IPS-20b (cell line): ENCODE data around the gene ATG13.

Experiments used
- H3K27ac ChIP-seq: one replicate; pipeline ENCODE4 v1.5.1; 2013; ENCODE audit warnings: low read length
- H3K27me3 ChIP-seq: 2 replicates; pipeline ENCODE4 v1.6.1; 2013; ENCODE audit warnings: mild to moderate bottlenecking, low read length, inconsistent platforms; ENCODE audit not compliant: insufficient read depth
- H3K36me3 ChIP-seq: 2 replicates; pipeline ENCODE4 v1.6.1; 2013; ENCODE audit warnings: low read depth, mild to moderate bottlenecking, inconsistent platforms, low read length, moderate library complexity; ENCODE audit not compliant: insufficient read depth
- H3K4me1 ChIP-seq: 2 replicates; pipeline ENCODE4 v1.6.1; 2013; ENCODE audit warnings: mild to moderate bottlenecking, control low read depth, inconsistent platforms, low read length, moderate library complexity; ENCODE audit not compliant: insufficient read depth
- H3K4me3 ChIP-seq: 2 replicates; pipeline ENCODE4 v1.5.1; 2013; ENCODE audit warnings: mild to moderate bottlenecking, low read length, inconsistent platforms
- H3K9ac ChIP-seq: 2 replicates; pipeline ENCODE4 v1.6.1; 2013; ENCODE audit warnings: low read depth, mild to moderate bottlenecking, inconsistent platforms, low read length, moderate library complexity
- H3K9me3 ChIP-seq: 2 replicates; pipeline ENCODE4 v1.6.1; 2013; ENCODE audit warnings: mild to moderate bottlenecking, low read depth, low read length, inconsistent platforms; ENCODE audit not compliant: insufficient read depth

The ATG13 gene

GRCh38 chr11:46657186-46657585, 39.8 kb downstream of the ATG13 start:
- Histone ChIP-seq H3K27ac (no peak overlapping the region), H3K27me3 (no peaks in the 10 kb centered on the region), H3K9me3 (no peaks in the 10 kb centered on the region), H3K4me3 (no peak overlapping the region), H3K9ac (no peak overlapping the region), H3K4me1 (no peaks in the 10 kb centered on the region), H3K36me3 (peaks cover 75% of the 10 kb centered on the region)

DNA sequence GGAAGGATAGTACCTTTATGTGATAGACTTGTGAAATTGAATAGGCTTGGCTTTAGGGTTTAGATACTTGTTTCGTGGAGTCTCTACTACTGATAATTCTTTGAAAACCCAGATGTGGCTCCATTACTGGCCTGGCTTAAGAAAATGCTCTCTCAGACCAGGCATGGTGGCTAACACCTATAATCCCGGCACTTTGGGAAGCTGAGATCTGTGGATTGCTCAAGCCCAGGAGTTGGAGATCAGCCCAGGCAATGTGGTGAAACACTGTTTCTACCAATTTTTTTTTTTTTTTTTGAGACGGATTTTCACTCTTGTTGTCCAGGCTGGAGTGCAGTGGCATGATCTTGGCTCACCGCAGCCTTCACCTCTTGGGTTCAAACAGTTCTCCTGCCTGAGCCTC, 40.9 kb downstream of the ATG13 start:
- Histone ChIP-seq H3K4me1 (no peaks in the 10 kb centered on the region), H3K4me3 (no peak overlapping the region), H3K27me3 (no peaks in the 10 kb centered on the region), H3K9ac (no peak overlapping the region), H3K36me3 (peaks cover 72% of the 10 kb centered on the region), H3K9me3 (no peaks in the 10 kb centered on the region), H3K27ac (no peak overlapping the region)

- no peaks in the 10 kb centered on the region for H3K9me3 ChIP-seq
- no peaks in the 10 kb centered on the region for H3K4me1 ChIP-seq
- no peak overlapping the region for H3K9ac ChIP-seq
- H3K4me3 ChIP-seq = no peak overlapping the region
- no peak overlapping the region for H3K27ac ChIP-seq
- H3K27me3 ChIP-seq = no peaks in the 10 kb centered on the region
- H3K36me3 ChIP-seq = peaks cover 77% of the 10 kb centered on the region
Observed at GRCh38 chr11:46659908-46660307, 42.6 kb downstream of the ATG13 start.

GRCh38 chr11:46661836-46662235, 44.5 kb downstream of the ATG13 start:
- no peak overlapping the region for H3K9ac ChIP-seq

DNA sequence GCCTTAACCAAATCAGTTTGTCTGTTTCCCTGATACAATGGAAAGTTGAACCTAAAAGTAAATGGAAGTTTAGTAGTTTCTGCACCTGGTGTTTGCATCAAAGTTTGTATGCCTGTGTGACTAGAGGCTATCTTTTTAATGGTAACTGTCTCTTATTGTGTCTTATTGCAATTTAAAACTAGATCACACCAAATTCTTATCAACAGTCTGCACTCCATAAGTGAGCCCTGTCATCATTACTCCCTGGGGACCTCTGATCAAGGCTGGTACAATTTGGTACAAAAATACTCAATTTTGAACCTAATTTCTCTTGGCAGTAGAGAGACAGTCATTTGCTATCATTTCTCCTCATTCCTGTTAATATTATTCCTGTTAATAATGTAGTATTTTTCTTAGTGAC, 45.0 kb downstream of the ATG13 start:
- Histone ChIP-seq H3K4me1 (no peaks in the 10 kb centered on the region), H3K27me3 (no peaks in the 10 kb centered on the region), H3K9ac (no peak overlapping the region), H3K27ac (no peak overlapping the region), H3K9me3 (no peaks in the 10 kb centered on the region), H3K36me3 (peaks cover 81% of the 10 kb centered on the region), H3K4me3 (no peak overlapping the region)

More at GRCh38 chr11:46661836-46662235, 44.5 kb downstream of the ATG13 start:
- Histone ChIP-seq H3K4me3 (no peak overlapping the region), H3K4me1 (no peaks in the 10 kb centered on the region), H3K36me3 (peaks cover 81% of the 10 kb centered on the region), H3K9me3 (no peaks in the 10 kb centered on the region), H3K27ac (no peak overlapping the region), H3K27me3 (no peaks in the 10 kb centered on the region)

DNA sequence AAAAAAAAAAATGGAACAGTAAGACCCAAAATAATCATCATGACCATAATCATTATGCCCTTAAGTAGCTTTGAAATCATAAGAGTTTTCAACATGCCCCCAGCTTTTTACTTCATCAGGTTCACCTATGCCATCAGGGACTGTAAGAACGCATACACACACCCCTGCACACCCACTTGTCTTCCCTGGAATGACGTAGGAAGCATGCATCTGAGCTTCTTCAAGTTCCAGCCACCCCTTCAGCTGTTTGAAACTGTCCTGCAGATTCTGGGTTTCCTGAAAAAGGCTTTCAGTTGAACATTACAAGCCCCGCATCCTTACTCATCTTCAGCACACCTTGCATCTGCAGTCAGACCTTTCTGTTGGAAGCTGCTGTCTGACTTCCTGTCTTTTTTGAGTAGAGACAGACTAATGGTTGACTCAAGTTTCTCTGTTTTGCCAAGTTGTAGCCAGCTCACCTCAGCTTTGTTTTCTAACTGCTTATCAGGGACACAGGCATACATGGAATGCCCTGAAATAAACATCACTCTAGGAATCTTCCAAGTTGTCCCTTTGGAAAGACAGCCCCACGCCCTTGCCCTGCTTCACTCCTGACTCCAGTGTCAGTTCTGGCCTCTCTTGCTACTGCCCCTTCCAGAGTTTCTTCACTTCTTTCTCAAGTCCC, 46.1 kb downstream of the ATG13 start:
- Histone ChIP-seq H3K4me3 (no peak overlapping the region), H3K4me1 (no peaks in the 10 kb centered on the region), H3K36me3 (peaks cover 81% of the 10 kb centered on the region), H3K9ac (no peak overlapping the region), H3K27ac (no peak overlapping the region), H3K27me3 (no peaks in the 10 kb centered on the region), H3K9me3 (no peaks in the 10 kb centered on the region)

- Histone ChIP-seq H3K9ac (no peak overlapping the region), H3K27me3 (no peaks in the 10 kb centered on the region), H3K27ac (no peak overlapping the region), H3K4me3 (no peak overlapping the region), H3K4me1 (no peaks in the 10 kb centered on the region), H3K36me3 (peaks cover 81% of the 10 kb centered on the region), H3K9me3 (no peaks in the 10 kb centered on the region)
Observed at GRCh38 chr11:46664612-46665011, 47.3 kb downstream of the ATG13 start.

GRCh38 chr11:46665356-46665755, 48.0 kb downstream of the ATG13 start:
- Histone ChIP-seq H3K36me3 (peaks cover 79% of the 10 kb centered on the region), H3K9me3 (no peaks in the 10 kb centered on the region), H3K4me1 (no peaks in the 10 kb centered on the region), H3K27me3 (no peaks in the 10 kb centered on the region), H3K4me3 (no peak overlapping the region), H3K9ac (no peak overlapping the region), H3K27ac (no peak overlapping the region)

- Histone ChIP-seq H3K27ac (no peak overlapping the region), H3K36me3 (peaks cover 88% of the 10 kb centered on the region), H3K9me3 (no peaks in the 10 kb centered on the region), H3K9ac (no peak overlapping the region), H3K27me3 (no peaks in the 10 kb centered on the region), H3K4me1 (no peaks in the 10 kb centered on the region), H3K4me3 (no peak overlapping the region)
Observed at GRCh38 chr11:46666516-46666915, 49.2 kb downstream of the ATG13 start.

DNA sequence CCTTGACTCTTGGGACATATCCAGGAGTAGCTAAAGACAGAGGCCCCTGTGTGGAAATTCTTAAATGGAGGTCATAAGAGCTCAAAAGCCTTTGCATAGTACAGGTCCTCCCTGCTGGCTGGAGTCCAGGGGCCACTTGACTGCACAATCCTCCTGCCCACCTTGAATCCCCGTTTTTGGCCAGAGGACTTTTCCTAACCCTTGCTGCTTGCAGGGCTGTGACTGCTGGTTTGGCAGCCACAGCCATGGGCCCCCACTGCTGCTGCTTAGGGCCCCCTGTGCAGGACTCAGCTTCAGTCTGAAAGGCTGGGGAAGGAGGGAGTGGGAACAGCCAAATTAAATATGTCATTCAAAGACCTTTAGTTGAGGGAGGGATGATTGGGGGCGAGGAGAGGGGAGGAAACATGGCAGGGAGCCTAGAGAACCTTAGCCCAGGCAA, 49.7 kb downstream of the ATG13 start:
- Histone ChIP-seq H3K9ac (no peak overlapping the region), H3K9me3 (no peaks in the 10 kb centered on the region), H3K4me3 (no peak overlapping the region), H3K36me3 (peaks cover 88% of the 10 kb centered on the region), H3K4me1 (no peaks in the 10 kb centered on the region), H3K27ac (no peak overlapping the region), H3K27me3 (no peaks in the 10 kb centered on the region)

DNA sequence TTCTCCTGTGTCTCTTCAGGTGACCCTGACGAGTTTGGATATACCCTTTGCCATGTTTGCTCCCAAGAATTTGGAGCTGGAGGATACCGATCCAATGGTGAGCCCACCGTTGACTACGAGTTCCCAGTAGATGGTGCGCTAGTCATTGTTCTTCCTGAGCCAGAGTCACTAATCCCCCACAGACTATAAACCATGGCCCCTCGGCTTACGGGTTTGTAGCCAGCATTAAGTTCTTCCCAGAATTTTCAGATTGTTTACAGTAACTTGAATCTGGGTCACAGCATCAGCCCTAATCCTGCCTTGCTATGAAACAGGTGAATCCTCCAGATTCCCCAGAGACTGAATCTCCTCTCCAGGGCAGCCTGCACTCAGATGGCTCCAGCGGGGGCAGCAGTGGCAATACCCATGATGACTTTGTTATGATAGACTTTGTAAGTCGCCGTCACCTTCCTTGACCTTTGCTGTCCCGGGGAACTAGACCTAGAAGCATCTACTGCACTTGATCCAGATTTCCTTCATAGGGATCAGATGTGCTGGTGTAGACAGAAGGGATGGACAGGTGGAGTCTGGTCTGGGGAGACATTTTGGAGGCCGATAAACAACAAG, 51.2 kb downstream of the ATG13 start:
- H3K4me1 ChIP-seq = peaks cover 1% of the 10 kb centered on the region; the same call in 1 of the 2 replicates
- no peak overlapping the region for H3K27ac ChIP-seq
- no peak overlapping the region for H3K9ac ChIP-seq
- H3K27me3 ChIP-seq = no peaks in the 10 kb centered on the region
- peaks cover 91% of the 10 kb centered on the region for H3K36me3 ChIP-seq
- no peaks in the 10 kb centered on the region for H3K9me3 ChIP-seq
- no peak overlapping the region for H3K4me3 ChIP-seq

DNA sequence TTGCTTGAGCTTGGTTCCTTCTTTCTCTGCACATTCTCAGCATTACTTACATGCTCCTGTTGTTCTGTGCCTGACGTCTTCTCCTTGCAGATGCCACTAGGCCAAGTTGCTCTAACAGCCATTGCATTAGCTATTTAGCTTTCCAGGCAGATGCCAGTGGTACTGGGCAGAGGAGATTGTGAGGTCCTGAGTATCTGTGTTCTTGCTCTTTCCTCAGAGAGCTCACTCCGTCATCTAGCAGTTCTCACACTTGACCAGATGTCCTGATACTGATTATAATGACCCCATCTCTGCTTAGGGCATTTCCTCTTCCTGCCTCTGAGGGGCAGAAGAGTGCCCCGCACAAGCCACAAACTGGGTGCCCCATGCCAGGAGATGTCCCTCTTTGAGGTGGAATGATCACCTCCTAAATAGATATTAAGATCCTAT, 52.4 kb downstream of the ATG13 start:
- H3K27ac ChIP-seq = no peak overlapping the region
- H3K9ac ChIP-seq = no peak overlapping the region
- H3K4me1 ChIP-seq = peaks cover 11% of the 10 kb centered on the region; the same call in 1 of the 2 replicates
- no peak overlapping the region for H3K4me3 ChIP-seq
- H3K9me3 ChIP-seq = no peaks in the 10 kb centered on the region
- no peaks in the 10 kb centered on the region for H3K27me3 ChIP-seq
- H3K36me3 ChIP-seq = peaks cover 85% of the 10 kb centered on the region
